Stomach (tissue), 9 donors: ENCODE measurements around the gene SIK3. TPM values are rescaled to one million over a fixed set of nuclear protein-coding genes. Genes with fewer than 3 reads are reported as not detected.

Experiments used
- DNase-seq, 2 donors: peaks; one replicate each; pipeline versions ENCODE4 v3.0.0 to v3.0.0-alpha.2; 2013 to 2019
- H3K27ac ChIP-seq, 5 donors: fragments of 200-600 bp in 4 of 5; sonication (generic) in 4 of 5; one replicate each; pipeline ENCODE4 v1.5.1; 2013 to 2019; ENCODE audit warnings: mild to moderate bottlenecking in 1 of 5, moderate library complexity in 1 of 5
- H3K27me3 ChIP-seq, 3 donors: fragments of 200-600 bp; sonication (generic); one replicate each; pipeline ENCODE4 v1.5.1; 2017 to 2019; ENCODE audit warnings: mixed run types in 1 of 3
- H3K36me3 ChIP-seq, 4 donors: fragments of 200-600 bp; sonication (generic); 1 replicate in 3 of 4; 2 replicates in 1 of 4; pipeline ENCODE4 v1.5.1; 2016 to 2019
- H3K4me1 ChIP-seq, 4 donors: fragments of 200-600 bp; sonication (generic); one replicate each; pipeline ENCODE4 v1.5.1; 2016 to 2019
- H3K4me3 ChIP-seq, 4 donors: fragments of 200-600 bp; sonication (generic) in 3 of 4; one replicate each; pipeline ENCODE4 v1.5.1; 2016 to 2019; ENCODE audit warnings: mild to moderate bottlenecking in 1 of 4
- H3K9me3 ChIP-seq, 4 donors: fragments of 200-600 bp; sonication (generic); one replicate each; pipeline ENCODE4 v1.5.1; 2016 to 2019
- CTCF ChIP-seq, 7 experiments: fragments of 450-650 bp in 4 of 7; fragments of 200-600 bp in 3 of 7; sonication (generic) in 3 of 7; IDR thresholded peaks; one replicate each; pipeline ENCODE4 v1.5.1; 2016 to 2019; ENCODE audit warnings: antibody characterized with exemption in 7 of 7, control low read depth in 2 of 7, mild to moderate bottlenecking in 1 of 7
- EP300 ChIP-seq: sonication (generic); formaldehyde crosslinking; IDR thresholded peaks from one replicate; pipeline ENCODE4 v1.6.1; 2017; ENCODE audit warnings: antibody characterized with exemption
- POLR2A ChIP-seq, 4 donors: fragments of 450-650 bp; IDR thresholded peaks; one replicate each; pipeline ENCODE4 v1.6.1; 2016; ENCODE audit warnings: antibody characterized with exemption in 4 of 4, control low read depth in 2 of 4, mild to moderate bottlenecking in 1 of 4, moderate library complexity in 1 of 4
- POLR2AphosphoS5 ChIP-seq, 3 donors: sonication (generic); formaldehyde crosslinking; IDR thresholded peaks; one replicate each; pipeline ENCODE4 v1.6.1; 2016; ENCODE audit warnings: antibody characterized with exemption in 3 of 3
- WGBS, 5 donors: extraction: QIAGEN DNeasy Blood & Tissue Kit in 3 of 5; methylation state at CpG; one replicate each; pipeline versions ENCODE4 v1.1.5 to v1.1.7; 2013 to 2018; 5-methylcytosine and 5-hydroxymethylcytosine counted together
- intact Hi-C: fragments of 100-400 bp; cut with DNase I; formaldehyde crosslinking; loops from one replicate; pipeline ENCODE4 v1.15.1; 2023; ENCODE audit warnings: low total_unique reads
- polyA plus RNA-seq, 3 donors: library from polyadenylated mRNA; stranded (reverse); fragments of 200-250 nt; gene quantifications; one replicate each; pipeline ENCODE4 v1.2.3, GENCODE V29; 2013
- total RNA-seq, 5 donors: library from RNA; depleted of rRNA; stranded (reverse); fragments of >200 nt; gene quantifications; one replicate each; pipeline versions ENCODE4 v1.1.0 to v1.2.3, GENCODE V29; 2014 to 2016
- donor health status: healthy with polysubstance abuse.
- donor health status: Bipolar disorder and iron deficiency.
- donor health status: healthy.

The SIK3 gene
- total and polyA plus RNA-seq, 8 donors: 6.5 to 97.8 (median 23.7) TPM

- Histone ChIP-seq H3K4me1 (peaks cover 0 to 13% (median 6%) of the 10 kb centered on the region in 4 donors), H3K36me3 (no peaks in the 10 kb centered on the region), H3K9me3 (no peaks in the 10 kb centered on the region), H3K4me3 (no peak overlapping the region), H3K27ac (no peak overlapping the region), H3K27me3 (no peaks in the 10 kb centered on the region)
- intact Hi-C loops: no loop called here
- no peak for TF ChIP-seq POLR2AphosphoS5 (IDR thresholded peaks at IDR 0.05)
- no peak for TF ChIP-seq POLR2A (IDR thresholded peaks at IDR 0.05)
- TF ChIP-seq CTCF (IDR thresholded peaks at IDR 0.05): no peak
- no peak for TF ChIP-seq EP300
- 83 to 95% (median 91%) methylated on average over 1 of the region's 1 CpG for WGBS, 5 donors
- no peak for DNase-seq
These were observed 195.1 kb downstream of the SIK3 start for GRCh38 chr11:116903090-116903489.

- H3K27me3 ChIP-seq: no peaks in the 10 kb centered on the region
- H3K36me3 ChIP-seq: peaks cover 0 to 1% (median under 1%) of the 10 kb centered on the region in 4 donors
- peaks cover 0 to 12% (median 6%) of the 10 kb centered on the region in 4 donors for H3K4me1 ChIP-seq
- intact Hi-C loops: no loop called here
- 86 to 97% (median 94%) methylated on average over 2 of the region's 2 CpGs for WGBS, 5 donors
- no peak for DNase-seq
- H3K27ac ChIP-seq: no peak overlapping the region
- TF ChIP-seq POLR2A (IDR thresholded peaks at IDR 0.05) (no peak), CTCF (IDR thresholded peaks at IDR 0.05) (no peak), EP300 (no peak), POLR2AphosphoS5 (IDR thresholded peaks at IDR 0.05) (no peak)
- no peaks in the 10 kb centered on the region for H3K9me3 ChIP-seq
- no peak overlapping the region for H3K4me3 ChIP-seq
These were observed 196.1 kb downstream of the SIK3 start for GRCh38 chr11:116901964-116902688.

- TF ChIP-seq POLR2AphosphoS5 (IDR thresholded peaks at IDR 0.05) (no peak), POLR2A (IDR thresholded peaks at IDR 0.05) (no peak), CTCF (IDR thresholded peaks at IDR 0.05) (no peak)
These were observed 197.0 kb downstream of the SIK3 start for GRCh38 chr11:116901211-116901610.

GRCh38 chr11:116896211-116896610 lies 202.0 kb downstream of the SIK3 start:
- Histone ChIP-seq H3K4me3 (no peak overlapping the region), H3K27ac (no peak overlapping the region), H3K4me1 (peaks cover 0 to 14% (median 3%) of the 10 kb centered on the region in 4 donors), H3K9me3 (no peaks in the 10 kb centered on the region), H3K36me3 (peaks cover 8 to 54% (median 46%) of the 10 kb centered on the region in 4 donors), H3K27me3 (no peaks in the 10 kb centered on the region)
- TF ChIP-seq POLR2A (IDR thresholded peaks at IDR 0.05) (no peak), POLR2AphosphoS5 (IDR thresholded peaks at IDR 0.05) (no peak), EP300 (no peak), CTCF (IDR thresholded peaks at IDR 0.05) (no peak)
- 93 to 99% (median 95%) methylated on average over 8 of the region's 8 CpGs for WGBS, 5 donors
- no peak for DNase-seq
- intact Hi-C loops: no loop called here

More at GRCh38 chr11:116901211-116901610, 197.0 kb downstream of the SIK3 start:
- WGBS, 5 donors: 81 to 91% (median 84%) methylated on average over 3 of the region's 3 CpGs
- peaks cover 0 to 5% (median 2%) of the 10 kb centered on the region in 4 donors for H3K4me1 ChIP-seq
- intact Hi-C loops: no loop called here
- H3K27ac ChIP-seq: no peak overlapping the region
- H3K9me3 ChIP-seq: no peaks in the 10 kb centered on the region
- H3K36me3 ChIP-seq: peaks cover 0 to 10% (median 10%) of the 10 kb centered on the region in 4 donors
- no peaks in the 10 kb centered on the region for H3K27me3 ChIP-seq
- no peak overlapping the region for H3K4me3 ChIP-seq
- no peak for DNase-seq
